HEK293T (cell line): ENCODE results near the gene FRS2.

Experiments
- BHLHE40 ChIP-seq: fragments of 450-650 bp; IDR thresholded peaks from 2 replicates; pipeline ENCODE4 v1.6.1; 2016; ENCODE audit warnings: mild to moderate bottlenecking, moderate library complexity, borderline replicate concordance
- TARDBP ChIP-seq: fragments of 450-650 bp; IDR thresholded peaks from 2 replicates; pipeline ENCODE4 v1.6.1; 2016

DNA sequence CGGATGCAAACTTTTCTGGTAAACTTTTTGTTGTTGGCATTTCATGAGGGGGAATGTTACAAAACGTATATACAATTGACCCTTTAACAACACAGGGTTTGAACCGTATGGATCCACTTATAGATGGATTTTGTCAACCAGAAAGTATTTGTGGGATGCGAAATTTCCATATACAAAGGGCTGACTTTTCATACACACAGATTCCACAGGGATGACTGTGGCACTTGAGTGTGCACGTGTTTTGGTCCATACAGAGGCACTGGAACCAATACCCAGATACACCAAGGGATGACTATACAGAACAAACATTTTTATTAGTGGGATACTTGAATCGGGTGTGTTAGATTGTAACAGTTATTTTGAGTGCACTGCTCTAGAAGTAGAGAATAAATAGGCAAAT, 85.3 kb downstream of the FRS2 start:
- TF ChIP-seq BHLHE40, result no peak
- TF ChIP-seq TARDBP, result no peak
